Endodermal cell (in vitro differentiated cells): Measurements from ENCODE around the gene SUGT1. TPM values are rescaled to one million over a fixed set of nuclear protein-coding genes. Genes with fewer than 3 reads are reported as not detected.

Experiments
- DNase-seq: peaks from one replicate; pipeline ENCODE4 v3.0.0-alpha.2; 2017
- H3K27ac ChIP-seq: 2 replicates; pipeline ENCODE4 v1.5.1; 2013; ENCODE audit warnings: mild to moderate bottlenecking, low read depth, low read length, moderate library complexity
- H3K27me3 ChIP-seq: 2 replicates; pipeline ENCODE4 v1.6.1; 2013; ENCODE audit warnings: mild to moderate bottlenecking, low read length, moderate library complexity; ENCODE audit not compliant: insufficient read depth, control insufficient read depth, poor library complexity, severe bottlenecking
- H3K36me3 ChIP-seq: 2 replicates; pipeline ENCODE4 v1.7.0; 2013; ENCODE audit warnings: mild to moderate bottlenecking, low read length, moderate library complexity; ENCODE audit not compliant: control insufficient read depth, insufficient read depth
- H3K4me1 ChIP-seq: one replicate; pipeline ENCODE4 v1.7.0; 2013; ENCODE audit warnings: low read length; ENCODE audit not compliant: control insufficient read depth, insufficient read depth
- H3K4me3 ChIP-seq: 2 replicates; pipeline ENCODE4 v1.5.1; 2013; ENCODE audit warnings: mild to moderate bottlenecking, low read length, moderate library complexity
- H3K9ac ChIP-seq: 2 replicates; pipeline ENCODE4 v1.6.1; 2013; ENCODE audit warnings: mild to moderate bottlenecking, low read length, moderate library complexity; ENCODE audit not compliant: poor library complexity, severe bottlenecking; ENCODE audit errors: extremely low read depth
- H3K9me3 ChIP-seq: 2 replicates; pipeline ENCODE4 v1.6.1; 2013; ENCODE audit warnings: mild to moderate bottlenecking, low read length, moderate library complexity; ENCODE audit not compliant: control insufficient read depth
- H3K27ac Mint-ChIP-seq: 2 replicates; pipeline ENCODE4 v1.8.0; 2020; ENCODE audit warnings: mixed read lengths
- H3K27me3 Mint-ChIP-seq: 2 replicates; pipeline ENCODE4 v1.8.0; 2021; ENCODE audit warnings: mild to moderate bottlenecking, mixed read lengths; ENCODE audit not compliant: insufficient read depth
- H3K36me3 Mint-ChIP-seq: 2 replicates; pipeline ENCODE4 v1.8.0; 2020; ENCODE audit warnings: low read depth, mixed read lengths
- H3K4me1 Mint-ChIP-seq: 2 replicates; pipeline ENCODE4 v1.8.0; 2020; ENCODE audit warnings: mixed read lengths
- H3K4me3 Mint-ChIP-seq: 2 replicates; pipeline ENCODE4 v1.8.0; 2020; ENCODE audit warnings: mild to moderate bottlenecking, moderate library complexity, mixed read lengths
- H3K9me3 Mint-ChIP-seq: 2 replicates; pipeline ENCODE4 v1.8.0; 2020; ENCODE audit warnings: mild to moderate bottlenecking, mixed read lengths
- CTCF ChIP-seq: fragments of 200-600 bp; sonication (generic); conservative IDR thresholded peaks from 2 replicates; pipeline ENCODE4 v1.5.0; 2021; ENCODE audit warnings: antibody characterized with exemption, mild to moderate bottlenecking
- WGBS, 2 experiments: methylation state at CpG; one replicate each; pipeline versions ENCODE4 v1.1.5 to v1.1.7; 2013; ENCODE audit warnings: missing lambda C conversion rate in 2 of 2, mixed read lengths in 1 of 2; ENCODE audit not compliant: insufficient coverage in 1 of 2, insufficient read length in 1 of 2; 5-methylcytosine and 5-hydroxymethylcytosine counted together
- total RNA-seq, 2 donors: library from RNA; stranded (reverse); fragmentation: NEBNext Ultra II Directional in 1 of 2; extraction: Animal tissue kit (Norgen Biotek cat#: 25700) in 1 of 2; gene quantifications; 2 replicates in 1 of 2; 3 replicates in 1 of 2; pipeline ENCODE4 v1.2.1, GENCODE V29; 2021

SUGT1 gene
- total RNA-seq, 2 donors from 2014 or later: 73.3 to 85.8 TPM

DNA sequence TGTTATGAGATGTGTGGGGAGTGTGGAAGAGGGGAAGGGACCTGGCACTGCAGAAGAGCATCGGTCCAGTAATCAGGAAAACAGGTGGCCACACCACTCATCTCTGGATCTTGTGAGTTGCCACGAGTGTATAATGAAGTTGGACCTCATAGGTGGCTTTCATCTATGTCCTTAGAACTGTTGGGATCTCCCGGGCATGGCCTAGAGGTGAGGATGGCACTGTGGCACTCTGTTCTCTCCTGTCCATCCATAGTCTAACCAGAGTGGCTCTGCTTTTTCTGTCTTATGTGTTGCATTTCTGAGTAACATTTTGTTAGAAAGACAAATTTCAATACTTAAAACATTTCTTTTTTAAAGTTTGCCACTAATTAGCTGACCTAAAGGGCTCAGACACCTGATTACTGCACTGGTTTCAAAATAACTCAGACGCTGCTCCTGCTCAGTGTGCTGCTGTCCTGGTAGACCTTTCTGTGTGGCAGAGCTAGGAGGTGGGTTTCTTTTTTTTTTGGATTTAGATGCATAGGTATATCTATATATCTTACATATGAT lies 81.5 kb downstream of the SUGT1 start:
- H3K9me3 Mint-ChIP-seq: no peaks in the 10 kb centered on the region
- no peaks in the 10 kb centered on the region for H3K36me3 Mint-ChIP-seq
- Histone ChIP-seq H3K9me3 (no peaks in the 10 kb centered on the region), H3K9ac (no peak overlapping the region), H3K27me3 (peaks cover 20% of the 10 kb centered on the region), H3K4me3 (no peak overlapping the region), H3K36me3 (no peaks in the 10 kb centered on the region), H3K4me1 (no peaks in the 10 kb centered on the region), H3K27ac (no peak overlapping the region)
- H3K27ac Mint-ChIP-seq: no peak overlapping the region
- no peak for TF ChIP-seq CTCF
- 94 to 95% methylated on average over 3 to 4 of the region's 4 CpGs for WGBS, 2 experiments
- H3K4me1 Mint-ChIP-seq: peaks cover 9% of the 10 kb centered on the region
- DNase-seq: no peak
- H3K27me3 Mint-ChIP-seq: peaks cover 9% of the 10 kb centered on the region
- H3K4me3 Mint-ChIP-seq: no peak overlapping the region

GRCh38 chr13:52736891-52737290 lies 84.3 kb downstream of the SUGT1 start:
- peaks cover 48% of the 10 kb centered on the region for H3K27me3 ChIP-seq
- TF ChIP-seq CTCF: no peak
- H3K27me3 Mint-ChIP-seq: peaks cover 32% of the 10 kb centered on the region
- H3K27ac ChIP-seq: no peak overlapping the region
- no peaks in the 10 kb centered on the region for H3K36me3 Mint-ChIP-seq
- DNase-seq: no peak
- no peak overlapping the region for H3K9ac ChIP-seq
- no peak overlapping the region for H3K4me3 Mint-ChIP-seq
- H3K9me3 Mint-ChIP-seq: no peaks in the 10 kb centered on the region
- no peak overlapping the region for H3K27ac Mint-ChIP-seq
- H3K36me3 ChIP-seq: no peaks in the 10 kb centered on the region
- no peaks in the 10 kb centered on the region for H3K4me1 ChIP-seq
- 81 to 83% methylated on average over 2 of the region's 2 CpGs for WGBS, 2 experiments
- H3K9me3 ChIP-seq: no peaks in the 10 kb centered on the region
- peaks cover 13% of the 10 kb centered on the region for H3K4me1 Mint-ChIP-seq
- no peak overlapping the region for H3K4me3 ChIP-seq

GRCh38 chr13:52737451-52737850 lies 84.8 kb downstream of the SUGT1 start:
- Histone ChIP-seq H3K27me3 (peaks cover 48% of the 10 kb centered on the region), H3K27ac (no peak overlapping the region), H3K4me1 (no peaks in the 10 kb centered on the region), H3K4me3 (no peak overlapping the region), H3K36me3 (no peaks in the 10 kb centered on the region), H3K9me3 (no peaks in the 10 kb centered on the region), H3K9ac (no peak overlapping the region)
- Mint-ChIP-seq H3K36me3 (no peaks in the 10 kb centered on the region), H3K27me3 (peaks cover 33% of the 10 kb centered on the region), H3K27ac (no peak overlapping the region), H3K4me1 (peaks cover 13% of the 10 kb centered on the region), H3K4me3 (no peak overlapping the region), H3K9me3 (peaks cover under 1% of the 10 kb centered on the region)
- no peak for TF ChIP-seq CTCF
- DNase-seq: no peak
